Measurements from ENCODE around the gene MSX1. TPM values are rescaled to one million over a fixed set of nuclear protein-coding genes. Genes with fewer than 3 reads are reported as not detected.
A peak's percentile ranks its signal among the peaks of the same experiment; 100 is the strongest.

MSX1 gene
- polyA plus RNA-seq, 1 experiment, result 1.7 TPM

GRCh38 chr4:4857001-4857808, 2.3 kb upstream of the MSX1 start:
- peaks cover 18% of the 10 kb centered on the region for H3K9me3 ChIP-seq (ENCODE audit: control insufficient read depth, insufficient read depth, low read length)
- no peak overlapping the region for H3K27ac ChIP-seq (ENCODE audit: low read depth, low read length)
- no peak for TF ChIP-seq CTCF (IDR thresholded peaks at IDR 0.05; ENCODE audit: low read depth, low read length)
- H3K27me3 ChIP-seq (ENCODE audit: control insufficient read depth, insufficient read depth, low read length), result peaks cover 66% of the 10 kb centered on the region
- ChIA-PET CTCF (no interaction called here), POLR2A (no interaction called here)
- no peak overlapping the region for H3K4me3 ChIP-seq (ENCODE audit: low read depth, low read length)
- DNase-seq (ENCODE audit: low read depth, low spot score), result no peak

- POLR2A ChIA-PET, result no interaction called here
- CTCF ChIA-PET, result interaction anchor here (0.6 kb wide), 1 partner anchor 23 kb away, joined by 9 read pairs; no protein-coding TSS in a partner anchor
- H3K27ac ChIP-seq (ENCODE audit: low read depth, low read length), result no peak overlapping the region
- no peak overlapping the region for H3K4me3 ChIP-seq (ENCODE audit: low read depth, low read length)
- no peak for DNase-seq (ENCODE audit: low read depth, low spot score)
- H3K27me3 ChIP-seq (ENCODE audit: control insufficient read depth, insufficient read depth, low read length), result peaks cover 64% of the 10 kb centered on the region
- H3K9me3 ChIP-seq (ENCODE audit: control insufficient read depth, insufficient read depth, low read length), result peaks cover 24% of the 10 kb centered on the region
- TF ChIP-seq CTCF (IDR thresholded peaks at IDR 0.05; ENCODE audit: low read depth, low read length), result no peak
Observed at GRCh38 chr4:4857809-4858508, 1.5 kb upstream of the MSX1 start.

- DNase-seq (ENCODE audit: low read depth, low spot score), result no peak
- no peak for TF ChIP-seq CTCF (IDR thresholded peaks at IDR 0.05; ENCODE audit: low read depth, low read length)
- ChIA-PET POLR2A (interaction anchor here (0.6 kb wide), 1 partner anchor 80 kb away, joined by 4 read pairs; no protein-coding TSS in a partner anchor), CTCF (interaction anchor here (0.6 kb wide), 1 partner anchor 22 kb away, joined by 9 read pairs; no protein-coding TSS in a partner anchor)
- peaks cover 24% of the 10 kb centered on the region for H3K9me3 ChIP-seq (ENCODE audit: control insufficient read depth, insufficient read depth, low read length)
- no peak overlapping the region for H3K27ac ChIP-seq (ENCODE audit: low read depth, low read length)
- H3K27me3 ChIP-seq (ENCODE audit: control insufficient read depth, insufficient read depth, low read length), result peaks cover 59% of the 10 kb centered on the region
- peak overlapping the region; percentile 76 for H3K4me3 ChIP-seq (ENCODE audit: low read depth, low read length)
Observed at GRCh38 chr4:4858527-4859324, 739 bp upstream of the MSX1 start.

- peak overlapping the region; percentile 76 for H3K4me3 ChIP-seq (ENCODE audit: low read depth, low read length)
- H3K27ac ChIP-seq (ENCODE audit: low read depth, low read length), result no peak overlapping the region
- peaks cover 26% of the 10 kb centered on the region for H3K9me3 ChIP-seq (ENCODE audit: control insufficient read depth, insufficient read depth, low read length)
- ChIA-PET POLR2A (interaction anchor here (0.5 to 0.6 kb wide), 2 partner anchors 81 to 904 kb away, joined by 3 to 4 read pairs; no protein-coding TSS in a partner anchor), CTCF (interaction anchor here (1.0 kb wide), 1 partner anchor 183 kb away, joined by 3 read pairs; no protein-coding TSS in a partner anchor)
- no peak for DNase-seq (ENCODE audit: low read depth, low spot score)
- H3K27me3 ChIP-seq (ENCODE audit: control insufficient read depth, insufficient read depth, low read length), result peaks cover 58% of the 10 kb centered on the region
- TF ChIP-seq CTCF (IDR thresholded peaks at IDR 0.05; ENCODE audit: low read depth, low read length), result no peak
Observed at GRCh38 chr4:4859799-4860599, 534 bp downstream of the MSX1 start.

Data from AG04450 (cell line).